GM19023 (cell line): ENCODE results near the gene PEX13.
A peak's percentile ranks its signal among the peaks of the same experiment; 100 is the strongest.

ENCODE experiments used
- ATAC-seq: cut with Tn5 transposase; IDR thresholded peaks from one replicate; pipeline ENCODE4 v1.9.1; 2021; ENCODE audit warnings: mild to moderate bottlenecking, moderate library complexity; ENCODE audit not compliant: unreplicated experiment

Gene PEX13

DNA sequence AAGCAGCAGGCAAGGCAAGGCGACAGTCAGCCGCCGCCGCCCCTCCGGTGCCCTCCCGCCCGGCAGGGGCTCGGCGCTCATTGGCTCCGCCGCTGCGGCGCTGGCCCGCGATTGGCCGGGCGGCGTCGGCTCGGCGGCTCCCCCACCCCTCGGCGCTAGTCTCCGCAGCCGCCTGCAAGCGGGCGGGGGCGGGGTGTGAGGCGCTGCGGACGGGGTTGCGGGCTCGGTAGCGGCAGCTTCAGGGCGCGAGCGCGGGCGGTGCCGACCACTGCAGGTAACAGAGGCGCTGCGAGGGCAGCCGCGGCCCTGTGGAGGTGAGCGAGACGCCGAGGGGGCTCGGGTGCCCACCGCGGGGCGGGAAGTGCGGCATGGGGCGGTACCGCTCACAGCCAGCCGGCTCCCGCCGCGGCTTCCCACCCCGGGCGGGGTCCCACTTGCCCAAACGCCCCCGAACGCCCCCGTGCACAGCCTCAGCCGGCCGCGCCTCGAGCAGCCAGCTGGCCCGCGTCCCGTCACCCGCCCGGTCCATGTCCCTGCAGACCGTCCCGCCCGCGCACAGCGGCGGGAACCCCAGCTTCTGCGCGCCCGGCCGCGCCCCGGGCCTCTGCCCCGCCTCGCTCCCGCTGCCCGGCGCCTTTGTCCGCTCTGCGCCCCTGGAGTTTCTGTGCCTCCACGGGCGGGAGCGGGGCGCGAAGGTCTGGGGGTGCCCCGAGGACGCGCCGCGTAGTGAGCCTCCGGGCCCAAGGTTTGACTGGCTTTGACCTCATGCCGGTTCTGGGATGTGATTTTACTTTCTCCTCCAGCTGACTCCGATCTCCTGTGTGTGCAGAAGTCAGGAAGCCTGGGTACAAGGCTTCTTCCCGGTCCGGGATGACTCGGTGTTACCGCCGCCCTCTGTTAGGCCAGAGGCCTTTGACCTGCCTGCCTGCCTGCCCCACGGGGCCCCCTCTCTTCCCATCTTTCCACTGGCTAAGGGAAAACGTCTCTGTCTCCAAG, 48.5 kb downstream of the PEX13 start, which contains the start of gene SANBR:
SANBR (plus strand) TSS at position 158 of the 996 bp plus-strand sequence. CDS start 4,480 bp downstream, outside the sequence.
- ATAC-seq = peak; percentile 98

DNA sequence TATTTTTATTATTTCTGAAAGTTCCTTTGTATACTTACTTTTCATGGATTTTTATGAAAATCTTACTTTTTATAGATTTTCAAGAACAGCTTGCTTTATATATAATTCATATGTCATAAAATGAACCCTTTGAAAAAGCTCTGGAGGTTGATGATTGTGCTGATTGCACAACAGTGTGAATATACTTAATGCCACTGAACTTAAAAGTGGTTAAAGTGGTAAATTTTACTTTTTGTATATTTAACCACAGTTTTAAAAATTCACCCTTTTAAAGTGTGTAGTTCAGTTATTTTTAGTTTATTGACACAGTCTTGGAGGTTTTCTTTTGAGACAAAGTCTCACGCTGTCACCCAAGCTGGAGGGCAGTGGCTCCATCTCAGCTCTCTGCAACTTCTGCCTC, 56.6 kb downstream of the PEX13 start:
- no peak for ATAC-seq

GRCh38 chr2:61085883-61086282, 68.4 kb downstream of the PEX13 start:
- ATAC-seq = no peak

GRCh38 chr2:61089797-61090196, 72.3 kb downstream of the PEX13 start:
- ATAC-seq = no peak

GRCh38 chr2:61090386-61090921, 72.9 kb downstream of the PEX13 start:
- ATAC-seq = no peak

- no peak for ATAC-seq
Observed at GRCh38 chr2:61091485-61091884, 74.0 kb downstream of the PEX13 start.

DNA sequence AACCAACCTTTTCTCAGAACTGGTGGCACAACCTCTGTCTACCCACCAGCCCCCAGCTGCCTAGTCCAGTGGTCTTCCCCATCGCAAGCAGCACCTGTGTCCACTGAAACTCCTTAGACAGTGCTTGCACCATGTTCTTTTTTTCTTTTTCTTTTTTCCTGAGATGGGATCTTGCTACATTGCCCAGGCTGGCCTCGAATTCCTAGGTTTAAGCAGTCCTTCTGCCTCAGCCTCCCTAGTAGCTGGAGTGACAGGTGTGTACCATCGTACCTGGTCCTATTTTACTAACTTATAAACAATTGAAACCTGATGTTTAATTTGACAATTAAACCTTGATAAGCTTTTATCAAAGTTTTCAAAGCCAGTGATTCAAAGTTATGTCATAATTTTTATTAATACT, 78.9 kb downstream of the PEX13 start:
- ATAC-seq = no peak

GRCh38 chr2:61100801-61101200, 83.3 kb downstream of the PEX13 start:
- no peak for ATAC-seq
